HepG2 (cell line): ENCODE measurements around the gene HYAL1. TPM values are rescaled to one million over a fixed set of nuclear protein-coding genes. Genes with fewer than 3 reads are reported as not detected.

Experiments used
- AGO1 ChIP-seq: fragments of 200-400 bp; formaldehyde crosslinking; IDR thresholded peaks from 2 replicates; pipeline ENCODE4 v1.6.1; 2017; ENCODE audit warnings: mild to moderate bottlenecking, low read depth, low read length, moderate library complexity; ENCODE audit not compliant: poor library complexity, severe bottlenecking
- ATF1 ChIP-seq: IDR thresholded peaks from 2 replicates; pipeline ENCODE4 v1.6.1; 2016; ENCODE audit warnings: mild to moderate bottlenecking, control low read depth
- CCDC6 ChIP-seq: sonication (generic); formaldehyde crosslinking; IDR thresholded peaks from 2 replicates; pipeline ENCODE4 v1.8.1; 2022; ENCODE audit warnings: mild to moderate bottlenecking, missing genetic modification reagents, moderate library complexity
- DNMT3B ChIP-seq: conservative IDR thresholded peaks from 2 replicates; pipeline ENCODE4 v1.6.1; 2016; ENCODE audit warnings: missing biosample characterization, control low read depth
- ELF4 ChIP-seq: sonication (generic); formaldehyde crosslinking; IDR thresholded peaks from 2 replicates; pipeline ENCODE4 v1.5.0; 2020; ENCODE audit warnings: missing genetic modification reagents, mild to moderate bottlenecking, moderate library complexity, borderline replicate concordance
- ELK4 ChIP-seq: sonication (generic); formaldehyde crosslinking; IDR thresholded peaks from 2 replicates; pipeline ENCODE4 v1.9.0; 2021; ENCODE audit warnings: missing genetic modification reagents, borderline replicate concordance
- FOSL1 ChIP-seq: sonication (generic); formaldehyde crosslinking; IDR thresholded peaks from 2 replicates; pipeline ENCODE4 v1.9.0; 2021; ENCODE audit warnings: missing genetic modification reagents, borderline replicate concordance
- HES4 ChIP-seq: sonication (generic); formaldehyde crosslinking; IDR thresholded peaks from 2 replicates; pipeline ENCODE4 v1.9.0; 2021; ENCODE audit warnings: mild to moderate bottlenecking, missing genetic modification reagents, borderline replicate concordance
- KDM6A ChIP-seq: IDR thresholded peaks from 2 replicates; pipeline ENCODE4 v1.6.1; 2016; ENCODE audit warnings: low read depth
- PHF21A ChIP-seq: sonication (generic); formaldehyde crosslinking; IDR thresholded peaks from 2 replicates; pipeline ENCODE4 v1.5.0; 2020; ENCODE audit warnings: mild to moderate bottlenecking, missing genetic modification reagents
- REPIN1 ChIP-seq: sonication (generic); formaldehyde crosslinking; IDR thresholded peaks from 2 replicates; pipeline ENCODE4 v1.8.0; 2022; ENCODE audit warnings: missing genetic modification reagents, low read depth, mild to moderate bottlenecking, borderline replicate concordance
- SKIL ChIP-seq: sonication (generic); formaldehyde crosslinking; IDR thresholded peaks from 2 replicates; pipeline ENCODE4 v1.8.0; 2022; ENCODE audit warnings: missing genetic modification reagents, mild to moderate bottlenecking, moderate library complexity, borderline replicate concordance
- ZHX2 ChIP-seq, 2 experiments: sonication (generic) in 1 of 2; formaldehyde crosslinking in 1 of 2; IDR thresholded peaks; 2 replicates each; pipeline versions ENCODE4 v1.6.1 to v1.9.0; 2014 to 2022; ENCODE audit warnings: antibody characterized with exemption in 1 of 2, borderline replicate concordance in 1 of 2, inconsistent platforms in 1 of 2, low read depth in 1 of 2, missing genetic modification reagents in 1 of 2
- ZNF44 ChIP-seq: sonication (generic); formaldehyde crosslinking; IDR thresholded peaks from 2 replicates; pipeline ENCODE4 v1.5.1; 2020; ENCODE audit warnings: mild to moderate bottlenecking, missing genetic modification reagents
- ZNF550 ChIP-seq: sonication (generic); formaldehyde crosslinking; IDR thresholded peaks from 2 replicates; pipeline ENCODE4 v1.4.0; 2020; ENCODE audit warnings: mild to moderate bottlenecking, missing genetic modification reagents, borderline replicate concordance
- ZSCAN5A ChIP-seq: sonication (generic); formaldehyde crosslinking; IDR thresholded peaks from 2 replicates; pipeline ENCODE4 v1.8.0; 2022; ENCODE audit warnings: mild to moderate bottlenecking, missing genetic modification reagents, borderline replicate concordance
- polyA plus RNA-seq, 8 experiments: library from polyadenylated mRNA; depleted of rRNA in 3 of 8; stranded (reverse) in 7 of 8; unstranded in 1 of 8; fragments of >200 nt; fragmentation: Illumina TruSeq in 4 of 8; extraction: Trizol in 4 of 8; gene quantifications; 2 replicates each; pipeline versions ENCODE4 v1.2.1 to v1.2.3, GENCODE V29; 2011 to 2016; ENCODE audit warnings: low read depth in 4 of 8, missing spikeins in 1 of 8, mixed read lengths in 1 of 8; ENCODE audit not compliant: insufficient read depth in 1 of 8
- total RNA-seq, 5 experiments: library from RNA; depleted of rRNA; stranded (reverse); fragments of >200 nt; fragmentation: Illumina TruSeq; extraction: Trizol; gene quantifications; 2 replicates each; pipeline ENCODE4 v1.2.3, GENCODE V29; 2016; ENCODE audit warnings: low read depth in 1 of 5

Gene HYAL1
- total and polyA plus RNA-seq, 2 of the 13 experiments (the other 11 are each of a cell fraction or from before 2014, with no cell fraction given) = 76.5 to 193 TPM

- no peak for TF ChIP-seq FOSL1
- TF ChIP-seq ELF4 (CRISPR knock-in tag) = no peak
- TF ChIP-seq REPIN1 = 0 out of 2 replicates have a peak, but pooled peaks have one; percentile 43
- no peak for TF ChIP-seq KDM6A (CRISPR knock-in tag)
- no peak for TF ChIP-seq ZNF550 (CRISPR knock-in tag)
- peak; percentile 75; the same call in 1 of the 2 replicates for TF ChIP-seq SKIL
- no peak for TF ChIP-seq CCDC6
- no peak for TF ChIP-seq ELK4 (CRISPR knock-in tag)
- no peak for TF ChIP-seq AGO1
- TF ChIP-seq ZHX2 (IDR thresholded peaks at IDR 0.05; ENCODE audit: low read depth) = no peak; the same call in 1 of the 2 replicates
- peak; percentile 37; the same call in 1 of the 2 replicates for TF ChIP-seq ZHX2 (CRISPR knock-in tag; IDR thresholded peaks at IDR 0.05; ENCODE audit: borderline replicate concordance)
- TF ChIP-seq ATF1 (CRISPR knock-in tag) = no peak
- no peak; the same call in 1 of the 2 replicates for TF ChIP-seq ZSCAN5A (CRISPR knock-in tag)
- peak; percentile 84 for TF ChIP-seq PHF21A (CRISPR knock-in tag)
- peak; percentile 90 for TF ChIP-seq HES4
- TF ChIP-seq ZNF44 (CRISPR knock-in tag) = no peak
- no peak for TF ChIP-seq DNMT3B (CRISPR knock-in tag)
Measured at GRCh38 chr3:50337175-50337861, 33.9 kb upstream of the HYAL1 start (continued).
